HG03139 (cell line): ENCODE results near the gene ME1.
"Not testable (repeated sequence)": the region's sequence is repeated elsewhere in the genome, so short reads cannot be mapped to it uniquely, and the experiment has no call there.

Experiments
- ATAC-seq: cut with Tn5 transposase; IDR thresholded peaks from one replicate; pipeline ENCODE4 v1.9.1; 2021; ENCODE audit not compliant: unreplicated experiment

Gene ME1

DNA sequence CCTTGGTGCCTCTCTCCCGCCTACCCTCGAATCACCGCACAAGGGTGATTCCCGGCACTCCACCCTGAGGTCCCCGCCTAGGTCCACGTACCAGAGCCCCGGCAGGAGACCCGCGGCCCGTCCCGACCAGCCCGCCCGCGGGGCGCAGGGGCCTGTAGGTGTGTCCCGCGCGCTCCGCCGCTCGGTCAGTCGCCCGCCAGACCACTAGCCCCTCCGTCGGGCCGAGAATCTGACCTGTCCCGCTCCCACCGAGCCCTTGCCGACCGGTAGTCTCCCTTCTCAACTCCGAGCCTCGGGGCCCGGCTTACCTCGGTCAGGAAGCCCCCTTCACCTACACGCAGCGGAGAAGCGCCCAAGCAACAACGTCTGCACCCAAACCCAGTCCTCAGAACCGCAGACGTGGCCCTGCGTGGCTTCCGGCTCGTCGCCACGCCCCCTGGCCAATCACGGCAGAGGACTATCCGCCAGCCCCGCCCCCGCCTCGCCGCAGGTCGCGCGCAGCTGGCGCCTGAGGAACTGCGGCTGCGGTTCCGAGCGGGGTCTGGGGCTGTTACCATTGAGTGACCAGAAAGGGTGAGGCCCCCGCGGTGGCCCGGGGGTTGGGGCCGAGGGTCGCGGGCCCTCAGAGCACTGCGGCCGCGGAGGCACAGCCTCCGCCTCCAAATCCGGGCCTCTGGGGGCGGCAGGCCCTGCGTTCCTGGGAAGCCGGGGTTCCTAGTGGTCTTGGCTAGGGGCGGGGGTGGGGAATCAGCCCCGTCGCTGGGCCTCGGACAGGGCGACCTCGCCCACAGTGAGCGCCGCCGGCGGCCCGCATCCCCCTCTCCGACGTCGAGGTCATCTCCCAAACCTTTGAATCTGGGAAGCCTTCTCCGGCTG, 237.7 kb downstream of the ME1 start, which contains the start of the genes PGM3 and RWDD2A:
Gene PGM3, minus strand, starts transcription at position 395 of the 876 bp plus-strand sequence. CDS start 2,253 bp downstream, outside the sequence.
Gene RWDD2A, plus strand, starts transcription at position 487 of the 876 bp plus-strand sequence. CDS start 1,095 bp downstream, outside the sequence.
- peak; percentile 97 for ATAC-seq

DNA sequence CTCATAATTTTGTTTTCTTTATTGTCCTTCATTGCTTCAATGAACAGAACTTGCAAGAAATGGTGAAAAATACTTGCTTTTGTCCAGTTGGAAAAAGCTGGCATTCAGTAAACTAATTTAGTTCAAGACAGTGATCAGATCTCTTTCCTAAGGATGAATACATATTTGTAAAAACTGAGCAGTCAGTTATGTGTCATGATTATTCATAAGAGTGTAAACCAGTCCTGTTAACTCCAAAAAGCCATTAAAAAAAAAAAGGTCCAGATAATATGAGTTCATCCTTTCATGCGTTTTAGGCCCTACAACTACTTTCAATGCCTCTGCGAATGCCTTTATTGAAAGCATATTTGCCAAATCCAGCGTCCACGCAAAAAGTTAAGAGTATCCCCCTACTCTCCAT, 238.4 kb downstream of the ME1 start:
- ATAC-seq, result no peak

DNA sequence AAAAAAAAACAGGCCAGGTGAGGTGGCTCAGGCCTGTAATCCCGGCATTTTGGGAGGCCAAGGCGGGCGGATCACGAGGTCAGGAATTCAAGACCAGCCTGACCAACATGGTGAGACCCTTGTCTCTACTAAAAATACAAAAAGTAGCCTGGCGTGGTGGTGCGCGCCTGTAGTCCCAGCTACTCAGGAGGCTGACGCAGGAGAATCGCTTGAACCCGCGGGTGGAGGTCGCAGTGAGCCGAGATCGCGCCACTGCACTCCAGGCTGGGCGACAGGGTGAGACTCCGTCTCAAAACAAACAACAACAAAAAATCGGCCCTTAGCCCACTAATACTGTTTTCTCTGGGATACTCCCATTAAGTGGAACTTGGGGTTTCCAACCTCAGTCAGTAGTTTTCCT, 238.9 kb downstream of the ME1 start:
- not testable (repeated sequence) for ATAC-seq

DNA sequence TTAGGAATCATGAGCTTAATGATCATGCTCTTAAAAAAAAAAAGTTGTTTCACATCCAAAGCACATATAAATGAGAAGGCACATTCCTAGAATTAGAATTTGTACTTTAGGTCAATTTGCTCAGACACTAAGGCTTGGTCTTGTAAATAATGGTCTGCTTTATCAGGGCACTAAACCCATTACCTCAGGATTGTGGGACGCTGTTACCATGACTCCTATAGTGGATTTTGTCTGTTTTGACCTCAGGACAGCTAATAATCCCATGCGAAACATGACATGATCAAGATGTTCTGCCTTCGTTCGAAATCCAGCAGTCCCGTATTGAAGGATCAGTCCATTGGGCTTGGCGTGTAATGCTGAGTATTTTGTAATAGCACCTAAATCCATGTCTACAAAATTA, 240.2 kb downstream of the ME1 start:
- no peak for ATAC-seq

DNA sequence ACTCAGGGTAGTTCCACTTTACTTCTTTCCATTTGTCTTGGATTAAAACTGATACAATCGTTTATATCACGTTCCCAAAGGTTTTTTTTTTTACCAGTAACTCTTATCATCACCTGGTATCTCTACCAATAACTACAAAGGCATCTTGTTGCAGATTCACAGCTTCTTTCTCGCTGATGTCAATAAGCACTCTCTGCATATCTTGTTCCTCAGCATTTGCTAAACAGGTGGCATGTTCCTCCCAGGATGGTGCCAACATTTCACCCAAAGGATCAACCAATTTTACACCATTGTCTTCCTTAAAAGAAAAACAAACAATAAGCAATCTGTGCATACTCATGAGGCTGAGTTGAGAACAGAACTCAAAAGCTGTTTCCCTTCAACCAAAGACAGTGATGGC, 242.3 kb downstream of the ME1 start:
- ATAC-seq, result no peak

DNA sequence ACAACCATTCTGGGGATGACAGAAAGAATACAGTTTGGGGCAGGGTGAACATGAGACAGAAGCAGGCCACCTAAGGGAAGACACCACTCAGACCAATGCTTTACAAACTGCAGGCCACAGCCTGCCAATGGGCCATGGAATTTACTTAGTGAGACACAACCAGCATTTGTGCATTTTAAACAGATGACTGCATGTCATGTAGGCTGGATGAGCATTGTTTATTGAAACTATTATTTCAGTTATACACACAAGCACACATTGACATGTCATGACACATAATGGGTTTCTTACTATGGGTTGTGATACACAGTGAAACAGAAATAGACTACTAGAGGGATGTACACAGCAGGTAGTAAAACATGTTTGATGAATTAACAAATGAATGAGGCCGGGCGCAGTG, 245.8 kb downstream of the ME1 start:
- no peak for ATAC-seq

DNA sequence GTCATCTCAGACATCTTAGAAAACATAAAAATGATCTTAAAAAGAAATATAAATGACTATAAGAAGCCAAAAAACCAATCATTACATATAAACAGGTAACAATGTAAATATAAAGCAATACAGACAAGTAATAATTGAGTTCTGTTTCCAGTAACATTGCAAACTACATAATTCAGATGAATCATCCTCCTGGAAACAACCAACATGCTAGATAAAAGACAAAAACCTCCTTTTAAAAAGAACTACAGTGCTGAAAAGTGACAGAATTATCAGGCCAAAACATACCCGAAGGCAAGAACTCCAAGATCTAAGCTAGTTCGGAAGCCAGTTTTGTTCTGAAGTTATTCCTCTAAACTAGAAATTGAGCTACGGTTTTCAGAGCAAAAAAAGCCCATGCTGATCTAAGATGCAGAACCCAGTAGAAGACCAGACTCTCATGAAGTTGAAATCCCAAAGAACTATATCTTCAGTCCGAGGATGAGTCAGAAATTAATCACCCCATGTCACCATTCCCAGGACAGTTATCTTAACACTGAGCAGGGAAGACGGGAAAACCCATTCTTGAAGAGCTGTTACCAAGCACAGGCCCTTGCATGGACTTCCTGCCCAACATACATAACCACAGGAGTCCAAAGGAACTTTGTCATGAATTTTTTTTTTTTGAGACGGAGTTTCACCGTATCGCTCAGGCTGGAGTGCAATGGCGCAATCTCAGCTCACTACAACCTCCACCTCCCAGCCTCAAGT, 247.6 kb downstream of the ME1 start:
- ATAC-seq, result no peak

DNA sequence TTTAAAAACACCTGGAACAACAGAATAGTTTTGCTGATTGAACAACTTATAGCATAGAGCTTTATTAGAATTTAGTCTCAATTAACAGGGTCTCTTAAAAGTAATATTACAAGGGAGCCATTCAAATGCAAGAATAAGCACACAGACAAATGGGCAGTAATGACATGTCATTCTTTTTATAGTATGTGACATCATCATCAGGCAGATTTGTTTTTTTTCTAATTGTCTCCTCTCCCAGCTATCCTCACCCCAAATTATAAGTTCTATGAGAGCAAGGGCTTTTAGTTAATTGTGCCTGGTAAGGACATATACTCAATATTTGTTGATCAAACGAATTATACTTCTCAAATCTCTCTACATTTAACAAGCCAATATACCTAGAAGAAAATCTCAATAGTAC, 248.7 kb downstream of the ME1 start:
- ATAC-seq, result no peak

DNA sequence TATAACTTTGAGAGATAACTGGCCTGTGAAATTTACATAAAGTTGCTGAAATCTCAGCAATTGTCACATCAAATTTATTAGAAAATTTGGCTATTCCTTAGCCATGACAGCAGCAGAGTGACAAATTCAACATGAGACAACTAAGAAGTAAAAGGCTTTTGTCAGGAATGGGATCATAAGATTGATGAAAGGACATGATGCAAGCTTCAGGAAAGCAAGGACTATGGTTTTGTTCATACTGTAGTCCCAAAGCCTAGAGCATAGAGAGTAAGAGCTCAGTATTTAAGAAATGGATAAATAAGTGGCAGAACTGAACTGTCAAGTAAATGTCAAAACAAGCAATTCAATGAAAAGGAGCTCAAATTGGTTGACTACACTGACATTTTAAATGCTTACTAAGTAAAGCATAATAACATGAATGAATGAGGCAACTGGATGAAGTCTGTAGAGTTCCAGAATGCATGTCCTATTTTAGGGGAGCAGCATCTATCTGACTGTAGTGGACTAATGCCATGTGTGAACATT, 250.4 kb downstream of the ME1 start:
- ATAC-seq, result no peak

DNA sequence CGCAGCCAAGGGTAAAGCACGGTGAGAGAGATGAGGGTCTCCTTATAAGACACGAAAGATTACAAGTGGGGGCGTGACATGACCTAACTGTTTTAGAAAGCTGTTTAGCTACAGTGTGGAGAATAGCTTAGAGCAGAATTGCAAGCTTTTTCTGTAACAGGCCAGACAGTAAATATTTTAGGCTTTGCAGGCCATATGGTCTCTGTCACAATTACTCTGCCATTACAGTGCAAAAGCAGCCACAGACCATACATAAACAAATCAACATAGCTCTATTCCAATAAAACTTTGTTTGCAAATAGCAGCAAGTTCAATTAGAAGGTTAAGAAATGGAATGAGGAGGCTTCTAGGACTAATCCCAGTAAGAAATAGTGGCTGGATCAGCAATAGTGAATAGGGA, 254.6 kb downstream of the ME1 start:
- ATAC-seq, result no peak

DNA sequence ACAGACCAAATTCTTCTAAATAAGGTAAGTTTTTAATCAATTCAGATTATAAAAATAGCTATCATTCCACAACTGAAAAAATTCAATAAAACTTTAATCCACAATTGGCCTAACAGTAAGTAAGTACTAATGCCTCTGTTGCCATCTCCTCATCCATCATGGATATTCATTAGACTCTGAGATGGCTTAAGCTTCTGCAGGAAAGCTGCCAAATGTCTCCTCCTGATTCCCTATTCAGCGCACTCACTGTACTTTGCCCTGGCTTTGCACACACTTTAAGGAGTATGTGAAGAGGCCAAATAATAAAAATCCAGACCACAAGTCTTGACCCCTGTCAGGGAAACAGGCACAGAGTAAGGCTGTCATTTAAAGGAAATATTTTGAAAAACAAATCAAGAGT, 261.3 kb downstream of the ME1 start:
- no peak for ATAC-seq

DNA sequence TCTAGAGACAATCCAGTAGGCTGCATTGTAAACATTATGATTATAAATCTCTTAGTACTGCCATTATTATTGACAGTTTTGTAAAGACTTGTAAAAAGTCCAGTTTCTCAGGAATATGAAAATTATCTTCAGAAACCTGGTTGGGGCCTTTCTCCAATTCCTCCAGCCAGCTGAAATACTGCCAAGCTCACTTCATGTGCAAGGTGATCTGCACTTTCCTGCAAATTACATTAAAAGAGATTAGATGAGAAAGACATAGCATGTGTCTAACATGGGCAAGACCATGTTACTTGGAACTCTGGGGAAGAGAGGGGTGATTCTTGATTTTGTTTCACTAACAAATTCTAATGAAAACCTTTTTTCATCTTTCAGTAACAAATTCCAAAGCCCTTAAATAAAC, 261.7 kb downstream of the ME1 start:
- ATAC-seq, result no peak

DNA sequence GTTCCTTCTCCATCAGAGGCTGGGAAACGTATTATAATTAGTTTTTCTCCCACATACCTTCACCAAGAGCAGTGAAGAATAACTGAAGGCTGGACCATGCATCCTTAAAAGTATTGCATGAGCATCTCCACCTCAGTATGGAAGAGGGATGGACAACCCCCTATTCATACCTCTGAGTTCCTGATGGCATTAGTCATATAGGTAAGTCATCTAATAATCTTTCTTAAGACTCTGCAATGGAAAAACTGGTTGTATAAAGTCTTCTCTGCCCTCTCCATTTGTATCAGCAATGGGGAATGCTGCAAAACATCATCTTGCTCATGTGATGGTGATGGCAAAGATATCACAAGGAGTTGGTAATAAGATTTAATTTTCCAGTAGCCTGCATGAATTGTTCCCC, 262.3 kb downstream of the ME1 start:
- no peak for ATAC-seq

DNA sequence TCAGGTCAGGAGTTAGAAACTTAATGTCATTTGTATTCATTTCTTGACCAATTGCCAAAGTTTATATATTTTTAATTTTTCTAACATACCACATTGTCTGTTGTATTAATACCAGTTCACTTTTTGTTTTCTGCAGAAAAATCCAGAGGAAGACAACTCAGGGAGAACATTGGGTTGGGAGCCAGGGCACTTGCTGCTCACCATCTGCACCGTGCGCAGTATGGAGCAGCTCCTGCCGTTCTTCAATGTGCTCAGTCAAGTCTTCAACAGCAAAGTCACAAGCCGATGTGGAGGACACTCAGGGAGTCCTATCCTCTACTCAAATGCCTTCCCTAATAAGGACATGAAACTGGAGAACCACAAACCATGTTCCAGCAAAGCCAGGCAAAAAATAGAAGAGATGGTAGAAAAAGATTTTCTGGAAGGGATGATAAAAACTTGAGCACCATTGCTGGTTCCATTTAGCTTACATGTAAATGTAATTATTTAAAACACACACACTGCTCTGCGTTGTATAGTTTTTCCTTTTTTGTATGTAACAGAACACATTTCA, 263.0 kb downstream of the ME1 start:
- no peak for ATAC-seq
